HCT116 (cell line): ENCODE results near the gene SLC18A2. TPM values are rescaled to one million over a fixed set of nuclear protein-coding genes. Genes with fewer than 3 reads are reported as not detected.

ENCODE experiments used
- ATAC-seq: fragments of 200-7000 bp; cut with Tn5 transposase; 2 replicates; pipeline ENCODE4 v1.9.1; 2020; ENCODE audit warnings: mild to moderate bottlenecking, moderate library complexity
- BruUV-seq: library from RNA; stranded (reverse); fragments of 400-500 nt; replicated peaks from 2 replicates; lab custom pipeline; 2021; lab: Mats Ljungman, UMichigan
- CTCF ChIA-PET: fragments of 300-600 bp; sonication (Branson Sonifier 250); formaldehyde crosslinking; loops from one replicate; lab custom pipeline; 2021; ENCODE audit warnings: antibody characterized with exemption; lab: Charles Lee
- POLR2A ChIA-PET: fragments of 300-600, 350-600 bp; sonication (Branson Sonifier 250); formaldehyde crosslinking; loops from one replicate; lab custom pipeline; 2021; ENCODE audit warnings: antibody characterized with exemption; lab: Charles Lee
- RAD21 ChIA-PET, 2 experiments: fragments of 300-600 bp; sonication (Branson Sonifier 250); formaldehyde crosslinking; loops; one replicate each; lab custom pipeline; 2023; ENCODE audit warnings: low total read pairs in 2 of 2; ENCODE audit not compliant: uncharacterized antibody in 2 of 2, unreplicated experiment in 2 of 2, low non-redundant PET in 1 of 2; lab: Charles Lee
- DNase-seq: peaks from one replicate; pipeline ENCODE4 v3.0.0-alpha.2; 2010; ENCODE audit warnings: low read depth, low spot score
- H2AFZ ChIP-seq: fragments of 200-600 bp; shearing (Covaris generic), sonication (generic); 2 replicates; pipeline ENCODE4 v1.6.1; 2017; ENCODE audit warnings: low read depth, mixed run types, mixed read lengths, antibody characterized with exemption, low read length; ENCODE audit not compliant: poor library complexity, severe bottlenecking
- H3K27ac ChIP-seq: 2 replicates; pipeline ENCODE4 v1.5.1; 2012; ENCODE audit warnings: low read depth, low read length
- H3K27me3 ChIP-seq: fragments of 200-600 bp; sonication (generic); 2 replicates; pipeline ENCODE4 v1.6.1; 2016; ENCODE audit warnings: mixed run types, low read length, mixed read lengths; ENCODE audit not compliant: insufficient read depth
- H3K36me3 ChIP-seq, 2 experiments: fragments of 200-500 bp in 1 of 2; fragments of 200-600 bp in 1 of 2; sonication (Bioruptor generic) in 1 of 2; sonication (generic) in 1 of 2; 2 replicates each; pipeline versions ENCODE4 v1.5.1 to v1.6.1; 2014 to 2016; ENCODE audit warnings: low read length in 2 of 2, inconsistent platforms in 1 of 2, mixed read lengths in 1 of 2, mixed run types in 1 of 2; ENCODE audit not compliant: insufficient read depth in 2 of 2, control insufficient read depth in 1 of 2
- H3K4me1 ChIP-seq, 2 experiments: fragments of 200-600 bp in 1 of 2; sonication (generic) in 1 of 2; 2 replicates each; pipeline versions ENCODE4 v1.5.1 to v1.6.1; 2012 to 2017; ENCODE audit warnings: low read length in 2 of 2, inconsistent platforms in 1 of 2, mild to moderate bottlenecking in 1 of 2, mixed read lengths in 1 of 2, mixed run types in 1 of 2, moderate library complexity in 1 of 2; ENCODE audit not compliant: insufficient read depth in 2 of 2, control insufficient read depth in 1 of 2
- H3K4me2 ChIP-seq: fragments of 200-600 bp; sonication (generic); 2 replicates; pipeline ENCODE4 v1.6.1; 2017; ENCODE audit warnings: mixed run types, low read length, mixed read lengths
- H3K4me3 ChIP-seq, 2 experiments: fragments of 200-600 bp in 1 of 2; sonication (generic) in 1 of 2; replicated peaks in 1 of 2; 2 replicates each; pipeline ENCODE4 v1.5.1; 2011 to 2016; ENCODE audit warnings: low read length in 2 of 2, control low read depth in 1 of 2, low read depth in 1 of 2, mild to moderate bottlenecking in 1 of 2, mixed read lengths in 1 of 2, mixed run types in 1 of 2
- H3K79me2 ChIP-seq: fragments of 200-600 bp; sonication (generic); 2 replicates; pipeline ENCODE4 v1.6.1; 2017; ENCODE audit warnings: mild to moderate bottlenecking, mixed run types, low read length, moderate library complexity, mixed read lengths; ENCODE audit not compliant: insufficient read depth
- H3K9ac ChIP-seq: fragments of 200-600 bp; sonication (generic); 2 replicates; pipeline ENCODE4 v1.6.1; 2016; ENCODE audit warnings: low read length, mixed read lengths
- H3K9me2 ChIP-seq: fragments of 200-600 bp; sonication (generic), shearing (Covaris generic); 2 replicates; pipeline ENCODE4 v1.6.1; 2017; ENCODE audit warnings: mixed run types, mild to moderate bottlenecking, moderate library complexity; ENCODE audit not compliant: insufficient read depth
- H3K9me3 ChIP-seq, 2 experiments: fragments of 200-500 bp in 1 of 2; fragments of 200-600 bp in 1 of 2; sonication (Bioruptor generic) in 1 of 2; sonication (generic) in 1 of 2; 2 replicates each; pipeline ENCODE4 v1.6.1; 2014 to 2017; ENCODE audit warnings: low read length in 2 of 2, mixed read lengths in 2 of 2, inconsistent platforms in 1 of 2, low read depth in 1 of 2, mild to moderate bottlenecking in 1 of 2, mixed run types in 1 of 2, moderate library complexity in 1 of 2; ENCODE audit not compliant: control insufficient read depth in 1 of 2, insufficient read depth in 1 of 2
- H4K20me1 ChIP-seq: fragments of 200-600 bp; sonication (generic), shearing (Covaris generic); 2 replicates; pipeline ENCODE4 v1.6.1; 2017; ENCODE audit warnings: mixed run types, mild to moderate bottlenecking, moderate library complexity; ENCODE audit not compliant: insufficient read depth
- CBX3 ChIP-seq: IDR thresholded peaks from 2 replicates; pipeline ENCODE4 v1.6.1; 2012; ENCODE audit warnings: low read depth
- CEBPB ChIP-seq: IDR thresholded peaks from 2 replicates; pipeline ENCODE4 v1.6.1; 2012; ENCODE audit warnings: low read depth
- EGR1 ChIP-seq: IDR thresholded peaks from 2 replicates; pipeline ENCODE4 v1.6.1; 2012; ENCODE audit warnings: low read depth
- ELF1 ChIP-seq: IDR thresholded peaks from 2 replicates; pipeline ENCODE4 v1.6.1; 2012; ENCODE audit warnings: low read depth, borderline replicate concordance
- EZH2phosphoT487 ChIP-seq: fragments of 200-600 bp; IDR thresholded peaks from 2 replicates; pipeline ENCODE4 v1.6.1; 2018; ENCODE audit warnings: antibody characterized with exemption, borderline replicate concordance
- JUND ChIP-seq: IDR thresholded peaks from 2 replicates; pipeline ENCODE4 v1.6.1; 2012
- MAX ChIP-seq: IDR thresholded peaks from 2 replicates; pipeline ENCODE4 v1.6.1; 2012
- RAD21 ChIP-seq: IDR thresholded peaks from 2 replicates; pipeline ENCODE4 v1.6.1; 2012; ENCODE audit warnings: low read depth, mild to moderate bottlenecking
- SP1 ChIP-seq: IDR thresholded peaks from 2 replicates; pipeline ENCODE4 v1.6.1; 2012; ENCODE audit warnings: low read depth
- TCF7L2 ChIP-seq: IDR thresholded peaks from 2 replicates; pipeline ENCODE4 v1.7.0; 2011; ENCODE audit warnings: borderline replicate concordance, inconsistent platforms; ENCODE audit not compliant: insufficient read depth, insufficient read length; ENCODE audit errors: extremely low read depth
- YY1 ChIP-seq: IDR thresholded peaks from 2 replicates; pipeline ENCODE4 v1.6.1; 2011; ENCODE audit warnings: low read length, low read depth, moderate library complexity, mild to moderate bottlenecking; ENCODE audit not compliant: insufficient replicate concordance; ENCODE audit errors: extremely low read depth
- intact Hi-C: fragments of 100-400 bp; cut with micrococcal nuclease; formaldehyde crosslinking; loops from 2 replicates; pipeline ENCODE4 v1.10.0; 2022
- total RNA-seq: library from RNA; stranded (reverse); gene quantifications from one replicate; pipeline ENCODE4 v1.2.1, GENCODE V29; 2021; ENCODE audit not compliant: unreplicated experiment
- TF ChIP-seq, protein P1 (sequence below): IDR thresholded peaks from 2 replicates; pipeline ENCODE4 v1.6.1; 2012
- TF ChIP-seq, protein P2 (sequence below), 3 experiments: fragments of 200-600 bp in 1 of 3; sonication (generic) in 1 of 3; IDR thresholded peaks in 2 of 3; conservative IDR thresholded peaks in 1 of 3; 2 replicates each; pipeline ENCODE4 v1.5.1; 2012 to 2017; ENCODE audit warnings: low read depth in 2 of 3, low read length in 2 of 3, antibody characterized with exemption in 1 of 3, borderline replicate concordance in 1 of 3, control low read depth in 1 of 3, mild to moderate bottlenecking in 1 of 3, mixed read lengths in 1 of 3, mixed run types in 1 of 3, moderate library complexity in 1 of 3; ENCODE audit not compliant: insufficient read depth in 1 of 3

Gene SLC18A2
- total RNA-seq, 1 experiment from 2014 or later: not detected

DNA sequence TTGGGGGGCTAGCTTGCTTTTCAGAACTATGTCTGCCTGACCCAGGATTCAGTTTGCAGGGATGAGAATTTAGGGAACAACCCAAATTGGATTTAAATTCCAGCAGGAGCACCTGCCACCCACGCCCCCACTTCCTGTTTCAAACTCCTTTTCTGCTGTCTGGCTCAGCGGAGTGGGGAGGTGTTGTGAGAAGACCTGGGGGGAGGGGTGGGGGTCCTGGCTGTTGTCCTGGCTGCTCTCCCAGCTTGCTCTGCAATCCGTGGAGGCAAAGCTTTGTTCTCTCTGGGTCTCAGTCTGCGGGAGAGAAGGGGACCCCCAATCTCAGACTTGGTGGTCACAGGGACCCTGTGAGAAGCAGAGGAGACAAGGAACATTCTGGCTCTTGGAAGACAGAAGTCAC, 42.8 kb upstream of the SLC18A2 start:
- Histone ChIP-seq H3K27ac (no peak overlapping the region), H3K27me3 (no peaks in the 10 kb centered on the region), H3K9ac (no peak overlapping the region), H3K36me3 (no peaks in the 10 kb centered on the region), H3K4me2 (no peak overlapping the region), H3K4me3 (no peak overlapping the region), H4K20me1 (no peaks in the 10 kb centered on the region), H3K9me3 (no peaks in the 10 kb centered on the region), H3K4me1 (no peaks in the 10 kb centered on the region), H3K9me2 (no peaks in the 10 kb centered on the region), H2AFZ (no peak overlapping the region), H3K79me2 (no peaks in the 10 kb centered on the region)
- CTCF ChIA-PET: no interaction called here
- POLR2A ChIA-PET: no interaction called here
- RAD21 ChIA-PET: no interaction called here
- intact Hi-C loops: no loop called here
- no peak for TF ChIP-seq SP1
- no peak for DNase-seq
- ATAC-seq: no peak
- no TSS peak for BruUV-seq

GRCh38 chr10:117201826-117202225, 39.1 kb upstream of the SLC18A2 start:
- ChIA-PET POLR2A (interaction anchor here (1.5 kb wide), 1 partner anchor 11 kb away, joined by 4 read pairs; no protein-coding TSS in a partner anchor), RAD21 (no interaction called here), CTCF (interaction anchor here (1.1 to 4.7 kb wide), 2 partner anchors 15 to 27 kb away, joined by 3 to 15 read pairs; no protein-coding TSS in a partner anchor)
- Histone ChIP-seq H3K4me1 (no peaks in the 10 kb centered on the region), H3K36me3 (no peaks in the 10 kb centered on the region), H3K9me2 (no peaks in the 10 kb centered on the region), H3K79me2 (no peaks in the 10 kb centered on the region), H3K4me3 (no peak overlapping the region), H3K27ac (no peak overlapping the region), H3K9ac (no peak overlapping the region), H2AFZ (no peak overlapping the region), H3K27me3 (no peaks in the 10 kb centered on the region), H3K9me3 (no peaks in the 10 kb centered on the region), H3K4me2 (no peak overlapping the region), H4K20me1 (no peaks in the 10 kb centered on the region)
- TF ChIP-seq YY1: no peak
- TF ChIP-seq, protein P1, sequence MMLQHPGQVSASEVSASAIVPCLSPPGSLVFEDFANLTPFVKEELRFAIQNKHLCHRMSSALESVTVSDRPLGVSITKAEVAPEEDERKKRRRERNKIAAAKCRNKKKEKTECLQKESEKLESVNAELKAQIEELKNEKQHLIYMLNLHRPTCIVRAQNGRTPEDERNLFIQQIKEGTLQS: no peak
- no peak for TF ChIP-seq EZH2phosphoT487
- TF ChIP-seq RAD21: no peak
- TF ChIP-seq CBX3: no peak
- TF ChIP-seq SP1: no peak
- no peak for TF ChIP-seq ELF1
- TF ChIP-seq JUND: no peak
- TF ChIP-seq MAX: no peak
- TF ChIP-seq, protein P2, sequence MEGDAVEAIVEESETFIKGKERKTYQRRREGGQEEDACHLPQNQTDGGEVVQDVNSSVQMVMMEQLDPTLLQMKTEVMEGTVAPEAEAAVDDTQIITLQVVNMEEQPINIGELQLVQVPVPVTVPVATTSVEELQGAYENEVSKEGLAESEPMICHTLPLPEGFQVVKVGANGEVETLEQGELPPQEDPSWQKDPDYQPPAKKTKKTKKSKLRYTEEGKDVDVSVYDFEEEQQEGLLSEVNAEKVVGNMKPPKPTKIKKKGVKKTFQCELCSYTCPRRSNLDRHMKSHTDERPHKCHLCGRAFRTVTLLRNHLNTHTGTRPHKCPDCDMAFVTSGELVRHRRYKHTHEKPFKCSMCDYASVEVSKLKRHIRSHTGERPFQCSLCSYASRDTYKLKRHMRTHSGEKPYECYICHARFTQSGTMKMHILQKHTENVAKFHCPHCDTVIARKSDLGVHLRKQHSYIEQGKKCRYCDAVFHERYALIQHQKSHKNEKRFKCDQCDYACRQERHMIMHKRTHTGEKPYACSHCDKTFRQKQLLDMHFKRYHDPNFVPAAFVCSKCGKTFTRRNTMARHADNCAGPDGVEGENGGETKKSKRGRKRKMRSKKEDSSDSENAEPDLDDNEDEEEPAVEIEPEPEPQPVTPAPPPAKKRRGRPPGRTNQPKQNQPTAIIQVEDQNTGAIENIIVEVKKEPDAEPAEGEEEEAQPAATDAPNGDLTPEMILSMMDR (IDR thresholded peaks at IDR 0.05 in 2 of 3, conservative IDR thresholded peaks at IDR 0.05 in 1 of 3; ENCODE audit: borderline replicate concordance in 1 of 3, insufficient read depth in 1 of 3, low read depth in 2 of 3, low read length in 2 of 3): no peak
- TF ChIP-seq EGR1: no peak
- TF ChIP-seq TCF7L2: no peak
- TF ChIP-seq CEBPB: no peak
- ATAC-seq: no peak
- intact Hi-C loops: no loop called here
- no peak for DNase-seq
- BruUV-seq: no TSS peak
